Kidney glomerular epithelial cell (primary cell): ENCODE results near the gene COMMD9.
"Not testable (repeated sequence)": the region's sequence is repeated elsewhere in the genome, so short reads cannot be mapped to it uniquely, and the experiment has no call there.

Experiments
- DNase-seq: peaks from one replicate; lab custom pipeline; 2025; lab: John Stamatoyannopoulos, UW

The COMMD9 gene

GRCh38 chr11:36289226-36289852, at the start of gene COMMD9:
Gene COMMD9 (minus strand): TSS chr11:36289424. CDS start chr11:36289412, 12 bp downstream.
- DNase-seq: peak; percentile 89

- DNase-seq: no peak
Observed at GRCh38 chr11:36333897-36334296, 44.7 kb upstream of the COMMD9 start.

DNA sequence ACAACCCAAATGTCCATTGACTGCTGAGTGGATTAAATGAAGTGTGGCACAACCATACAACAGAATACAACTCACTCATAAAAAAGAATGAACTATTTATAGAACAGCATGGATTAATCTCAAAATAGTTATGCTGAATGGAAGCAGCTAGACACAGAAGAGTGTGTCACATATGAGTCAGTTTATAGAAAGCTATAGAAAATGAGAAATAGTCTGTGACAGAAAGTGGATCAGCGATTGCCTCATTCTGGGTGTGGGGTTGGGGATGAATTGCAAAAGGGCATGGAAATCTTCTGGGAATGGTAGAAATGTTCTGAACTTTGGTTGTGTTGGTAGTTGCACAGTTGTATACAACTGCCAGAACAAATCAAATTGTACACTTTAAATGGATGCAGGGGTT, 44.2 kb upstream of the COMMD9 start:
- DNase-seq: no peak

DNA sequence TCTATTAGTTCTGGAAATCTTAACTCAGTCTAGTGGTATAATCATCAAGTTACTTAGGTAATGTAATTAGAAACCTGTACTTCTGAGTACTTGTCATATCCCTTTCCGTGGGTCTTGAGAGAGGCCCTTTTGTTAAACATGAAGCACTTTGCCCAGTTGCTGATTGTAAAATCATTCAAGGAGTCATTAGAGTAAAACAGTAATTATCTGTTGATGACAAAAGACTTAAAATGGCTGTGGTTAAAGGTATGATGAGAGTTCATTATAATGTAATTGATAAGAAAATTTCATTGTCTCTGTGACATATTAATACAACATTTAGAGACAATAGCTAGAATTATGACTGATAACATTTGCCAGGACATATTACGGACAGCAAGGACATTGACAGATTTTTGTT, 41.2 kb upstream of the COMMD9 start:
- no peak for DNase-seq

- peak; percentile 10 for DNase-seq
Observed at GRCh38 chr11:36328966-36329673, 39.9 kb upstream of the COMMD9 start.

- no peak for DNase-seq
Observed at GRCh38 chr11:36326524-36327419, 37.5 kb upstream of the COMMD9 start.

GRCh38 chr11:36325403-36325802, 36.2 kb upstream of the COMMD9 start:
- not testable (repeated sequence) for DNase-seq

- not testable (repeated sequence) for DNase-seq
Observed at GRCh38 chr11:36324956-36325355, 35.7 kb upstream of the COMMD9 start.

- no peak for DNase-seq
Observed at GRCh38 chr11:36317992-36318391, 28.8 kb upstream of the COMMD9 start.

- no peak for DNase-seq
Observed at GRCh38 chr11:36316049-36316448, 26.8 kb upstream of the COMMD9 start.

- no peak for DNase-seq
Observed at GRCh38 chr11:36314434-36314767, 25.2 kb upstream of the COMMD9 start.

DNA sequence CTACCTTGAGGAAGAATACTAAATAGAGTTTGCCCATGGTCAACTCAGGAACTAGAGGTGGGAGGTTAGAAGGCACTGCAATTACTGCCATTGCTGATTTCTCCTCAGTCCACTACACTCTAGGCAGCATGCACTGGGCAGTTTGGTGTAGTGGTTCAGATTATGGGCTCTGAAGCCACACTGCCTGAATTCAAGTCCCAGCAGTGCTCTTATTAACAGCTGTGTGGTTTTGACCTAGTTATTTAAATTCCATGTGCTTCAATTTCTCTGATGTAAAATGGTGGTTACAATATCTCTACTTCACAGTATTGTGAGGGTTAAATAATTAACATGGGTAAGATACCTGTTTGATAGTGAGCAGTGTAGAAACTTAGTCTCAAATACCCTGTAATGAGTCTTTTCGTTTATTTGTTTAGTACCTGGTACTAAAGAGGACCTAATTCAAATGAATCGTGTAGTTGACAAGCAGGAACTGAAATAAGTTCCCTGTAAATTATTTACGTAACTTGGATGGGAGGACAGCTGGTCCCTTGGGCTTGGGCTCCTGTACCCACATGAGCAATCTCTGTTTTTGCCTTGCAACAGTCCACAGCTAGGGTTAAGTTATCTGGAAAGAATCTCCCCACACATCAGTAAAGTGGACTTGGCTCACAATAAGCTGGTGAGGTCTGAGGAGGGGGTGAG, 24.7 kb upstream of the COMMD9 start:
- peak; percentile 1 for DNase-seq

- DNase-seq: peak; percentile 31
Observed at GRCh38 chr11:36312611-36313472, 23.6 kb upstream of the COMMD9 start.

GRCh38 chr11:36311926-36312595, 22.8 kb upstream of the COMMD9 start:
- DNase-seq: peak; percentile 34

DNA sequence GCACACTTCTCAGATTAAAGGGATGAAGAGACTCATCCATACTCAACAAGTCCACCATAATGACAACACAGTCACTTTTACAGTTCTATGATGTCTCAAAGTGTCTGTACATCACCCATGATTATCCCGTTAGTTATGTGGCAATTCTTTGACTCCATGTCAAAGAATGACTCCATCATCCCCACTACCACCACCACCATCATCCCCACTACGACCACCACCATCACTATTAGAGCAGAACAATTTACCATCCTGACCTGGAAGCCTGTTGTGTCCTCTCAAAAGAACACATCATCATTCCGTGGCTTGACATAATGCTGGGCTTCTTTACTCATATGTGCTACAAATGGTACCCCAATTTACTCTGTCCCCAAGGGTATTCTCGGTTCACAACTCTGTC, 20.6 kb upstream of the COMMD9 start:
- no peak for DNase-seq

DNA sequence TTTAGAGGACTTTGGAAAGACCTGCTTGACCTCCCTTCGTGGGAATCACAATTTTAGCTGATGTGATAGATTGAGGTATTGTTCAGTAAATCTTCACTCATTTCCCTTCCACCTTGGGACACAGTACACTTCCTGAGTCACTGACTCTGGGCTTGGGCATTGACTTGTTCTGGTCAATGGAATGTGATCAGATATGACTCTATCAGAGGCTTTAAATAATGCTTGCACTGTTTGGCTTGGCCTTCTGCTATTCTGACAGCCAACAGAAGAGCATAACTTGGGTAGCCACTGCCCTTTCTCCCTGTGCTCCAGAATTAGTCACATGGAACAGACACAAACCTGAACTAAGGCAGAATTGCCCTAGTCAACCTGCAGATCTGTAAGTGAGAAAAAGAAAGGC, 19.4 kb upstream of the COMMD9 start:
- DNase-seq: peak; percentile 21

DNA sequence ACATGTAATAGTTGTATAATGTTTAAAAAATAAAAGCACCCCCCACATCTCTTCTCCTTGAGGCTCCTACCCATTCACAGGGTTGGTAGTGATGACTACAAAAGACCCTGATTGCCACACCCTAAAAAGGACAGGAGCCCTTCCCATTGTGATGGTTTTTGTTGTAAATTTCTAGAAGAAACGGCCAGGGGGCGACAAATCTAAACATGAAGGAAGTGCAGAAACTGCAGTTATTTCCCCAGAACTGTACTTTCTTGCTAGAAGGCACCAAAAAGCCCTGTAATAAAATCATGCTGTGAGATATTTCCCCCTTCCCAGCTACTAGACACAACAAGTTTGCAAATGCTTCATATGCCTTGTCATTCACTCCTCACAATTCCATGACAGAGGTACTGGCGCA, 17.7 kb upstream of the COMMD9 start:
- DNase-seq: peak; percentile 12

- DNase-seq: no peak
Observed at GRCh38 chr11:36305047-36305446, 15.8 kb upstream of the COMMD9 start.

DNA sequence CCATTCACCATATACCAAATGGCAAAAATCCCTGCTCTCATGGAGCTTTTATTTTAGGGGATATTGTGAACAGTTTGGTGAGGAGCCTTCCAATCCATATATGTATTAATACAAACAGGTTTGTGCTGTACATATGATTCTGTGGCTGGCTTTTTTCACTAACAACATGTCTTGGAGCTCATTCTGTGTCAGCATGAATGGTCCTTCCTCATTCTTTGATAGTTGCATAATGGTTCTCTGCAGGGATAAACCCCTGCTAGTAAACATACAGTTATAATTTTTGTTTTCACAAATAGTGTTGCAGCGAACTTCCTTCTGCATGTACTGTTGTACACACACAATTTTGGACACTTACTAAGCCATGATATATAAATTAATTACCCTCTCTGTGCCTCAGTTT, 15.1 kb upstream of the COMMD9 start:
- peak; percentile 1 for DNase-seq

DNA sequence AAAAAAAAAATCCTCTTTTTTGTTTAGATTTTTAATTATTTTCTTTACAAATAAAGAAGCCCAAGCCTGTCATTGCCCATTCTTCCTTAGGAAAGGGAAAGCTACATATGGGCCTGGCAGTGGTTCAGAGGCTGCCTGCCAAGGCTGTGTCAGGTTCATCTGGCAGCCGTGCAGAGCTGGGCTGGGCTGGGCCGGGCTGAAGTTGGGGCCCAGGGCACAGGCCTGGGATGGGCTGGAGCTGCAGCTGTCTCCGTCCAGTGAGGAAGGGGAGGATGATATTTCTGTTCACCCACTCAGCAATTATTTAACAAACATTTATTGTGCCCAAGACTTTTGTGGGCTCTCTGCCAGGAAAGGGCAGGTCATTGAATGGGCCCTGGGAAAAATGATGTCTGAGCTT, 11.4 kb upstream of the COMMD9 start:
- DNase-seq: no peak
